Measurements from ENCODE around the gene SAP30. TPM values are rescaled to one million over a fixed set of nuclear protein-coding genes. Genes with fewer than 3 reads are reported as not detected.
A peak's percentile ranks its signal among the peaks of the same experiment; 100 is the strongest.

The SAP30 gene
- total and polyA plus RNA-seq, 9 of the 15 experiments (the other 6 are each of a cell fraction or from before 2014, with no cell fraction given), result 5.9 to 51.1 (median 32.6) TPM

DNA sequence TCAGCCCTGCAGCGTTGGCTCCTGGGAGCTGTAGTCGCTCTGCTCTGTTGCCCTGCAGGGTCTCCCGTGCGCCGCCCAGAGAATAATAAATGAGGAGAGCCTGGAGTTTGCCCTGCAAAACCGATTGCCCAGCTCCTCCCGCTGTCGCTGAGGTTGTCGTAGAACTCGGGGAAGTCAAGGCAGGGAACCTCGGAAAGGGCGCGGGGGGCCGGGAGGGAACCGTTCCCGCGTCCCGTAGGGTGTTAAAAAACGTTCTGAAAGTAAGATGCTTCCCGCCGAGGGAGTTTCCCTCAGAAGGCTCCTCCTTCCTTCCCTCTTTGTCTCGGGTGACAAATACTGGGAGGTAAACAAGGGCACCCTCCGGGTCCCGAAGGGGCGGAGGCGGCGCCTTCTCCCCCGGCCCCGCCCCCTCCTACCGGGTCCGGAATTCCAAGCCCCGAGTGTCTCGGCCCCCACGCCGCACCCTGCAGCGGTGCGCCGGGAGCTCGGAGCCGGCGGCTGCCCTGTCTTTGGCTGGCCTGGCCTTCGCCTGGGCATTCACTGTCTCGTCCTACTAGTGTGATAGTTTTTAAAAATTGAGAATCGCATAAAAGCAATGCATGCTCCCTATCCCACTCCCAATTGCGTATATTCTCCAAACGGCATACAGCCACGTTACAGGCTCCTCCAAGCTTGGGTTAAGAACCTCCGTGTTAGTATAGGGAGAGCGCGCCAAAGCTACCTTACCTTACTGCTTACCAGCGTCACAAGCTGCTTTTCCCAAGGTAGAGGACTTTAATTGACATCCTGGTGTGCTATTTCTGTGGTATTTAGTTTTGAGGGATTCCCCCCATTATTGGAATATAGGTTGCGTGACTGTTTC is 35.6 kb upstream of the SAP30 start (continued):
- TF ChIP-seq CTBP1 (IDR thresholded peaks at IDR 0.05; ENCODE audit: borderline replicate concordance) (peak; percentile 60; the same call in 1 of the 2 replicates), HNRNPLL (IDR thresholded peaks at IDR 0.05; ENCODE audit: low read depth, low read length, poor library complexity, severe bottlenecking) (peak; percentile 42), SLC30A9 (CRISPR knock-in tag; IDR thresholded peaks at IDR 0.05) (no peak), ZNF717 (CRISPR knock-in tag; IDR thresholded peaks at IDR 0.05) (peak; percentile 74; the same call in 1 of the 2 replicates), ZFX (CRISPR knock-in tag; IDR thresholded peaks at IDR 0.05) (peak; percentile 90), EGR1 (conservative IDR thresholded peaks at IDR 0.05) (peak; percentile 76), HDAC1 (IDR thresholded peaks at IDR 0.05) (peak in 1 of 2 experiments; percentile 73; a peak in 2 of 4 replicates), ZNF696 (CRISPR knock-in tag; conservative IDR thresholded peaks at IDR 0.05) (no peak), ZNF644 (tag; IDR thresholded peaks at IDR 0.05; ENCODE audit: low read depth) (no peak), FOS (IDR thresholded peaks at IDR 0.05; ENCODE audit: extremely low read depth, insufficient read length) (no peak), TARDBP (IDR thresholded peaks at IDR 0.05) (no peak; the same call in 1 of the 2 replicates), FUS (optimal IDR thresholded peaks at IDR 0.05; ENCODE audit: low read depth, low read length) (no peak), SP2 (IDR thresholded peaks at IDR 0.05; ENCODE audit: extremely low read depth, low read depth, low read length, poor library complexity, severe bottlenecking) (no peak), MAZ (CRISPR knock-in tag; conservative IDR thresholded peaks at IDR 0.05 in 1 of 2, IDR thresholded peaks at IDR 0.05 in 1 of 2) (peak; percentile 22 to 97; a peak in 2 of 4 replicates), SMAD4 (CRISPR knock-in tag; conservative IDR thresholded peaks at IDR 0.05) (peak; percentile 41; the same call in 1 of the 2 replicates)
- TF ChIP-seq, protein P1, sequence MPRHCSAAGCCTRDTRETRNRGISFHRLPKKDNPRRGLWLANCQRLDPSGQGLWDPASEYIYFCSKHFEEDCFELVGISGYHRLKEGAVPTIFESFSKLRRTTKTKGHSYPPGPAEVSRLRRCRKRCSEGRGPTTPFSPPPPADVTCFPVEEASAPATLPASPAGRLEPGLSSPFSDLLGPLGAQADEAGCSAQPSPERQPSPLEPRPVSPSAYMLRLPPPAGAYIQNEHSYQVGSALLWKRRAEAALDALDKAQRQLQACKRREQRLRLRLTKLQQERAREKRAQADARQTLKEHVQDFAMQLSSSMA (CRISPR knock-in tag; IDR thresholded peaks at IDR 0.05), result no peak
- TF ChIP-seq, protein P2, sequence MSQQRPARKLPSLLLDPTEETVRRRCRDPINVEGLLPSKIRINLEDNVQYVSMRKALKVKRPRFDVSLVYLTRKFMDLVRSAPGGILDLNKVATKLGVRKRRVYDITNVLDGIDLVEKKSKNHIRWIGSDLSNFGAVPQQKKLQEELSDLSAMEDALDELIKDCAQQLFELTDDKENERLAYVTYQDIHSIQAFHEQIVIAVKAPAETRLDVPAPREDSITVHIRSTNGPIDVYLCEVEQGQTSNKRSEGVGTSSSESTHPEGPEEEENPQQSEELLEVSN (IDR thresholded peaks at IDR 0.05; ENCODE audit: borderline replicate concordance in 1 of 2, extremely low read depth in 1 of 2, insufficient read depth in 1 of 2, insufficient read length in 1 of 2, low read depth in 1 of 2, low read length in 1 of 2, poor library complexity in 1 of 2, severe bottlenecking in 1 of 2), result peak; percentile 55 to 70
- TF ChIP-seq, protein P3, sequence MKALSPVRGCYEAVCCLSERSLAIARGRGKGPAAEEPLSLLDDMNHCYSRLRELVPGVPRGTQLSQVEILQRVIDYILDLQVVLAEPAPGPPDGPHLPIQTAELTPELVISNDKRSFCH (CRISPR knock-in tag; IDR thresholded peaks at IDR 0.05), result no peak
- TF ChIP-seq, protein P3 (tag; IDR thresholded peaks at IDR 0.05), result peak; percentile 66; the same call in 1 of the 2 replicates
- TF ChIP-seq, protein P4, sequence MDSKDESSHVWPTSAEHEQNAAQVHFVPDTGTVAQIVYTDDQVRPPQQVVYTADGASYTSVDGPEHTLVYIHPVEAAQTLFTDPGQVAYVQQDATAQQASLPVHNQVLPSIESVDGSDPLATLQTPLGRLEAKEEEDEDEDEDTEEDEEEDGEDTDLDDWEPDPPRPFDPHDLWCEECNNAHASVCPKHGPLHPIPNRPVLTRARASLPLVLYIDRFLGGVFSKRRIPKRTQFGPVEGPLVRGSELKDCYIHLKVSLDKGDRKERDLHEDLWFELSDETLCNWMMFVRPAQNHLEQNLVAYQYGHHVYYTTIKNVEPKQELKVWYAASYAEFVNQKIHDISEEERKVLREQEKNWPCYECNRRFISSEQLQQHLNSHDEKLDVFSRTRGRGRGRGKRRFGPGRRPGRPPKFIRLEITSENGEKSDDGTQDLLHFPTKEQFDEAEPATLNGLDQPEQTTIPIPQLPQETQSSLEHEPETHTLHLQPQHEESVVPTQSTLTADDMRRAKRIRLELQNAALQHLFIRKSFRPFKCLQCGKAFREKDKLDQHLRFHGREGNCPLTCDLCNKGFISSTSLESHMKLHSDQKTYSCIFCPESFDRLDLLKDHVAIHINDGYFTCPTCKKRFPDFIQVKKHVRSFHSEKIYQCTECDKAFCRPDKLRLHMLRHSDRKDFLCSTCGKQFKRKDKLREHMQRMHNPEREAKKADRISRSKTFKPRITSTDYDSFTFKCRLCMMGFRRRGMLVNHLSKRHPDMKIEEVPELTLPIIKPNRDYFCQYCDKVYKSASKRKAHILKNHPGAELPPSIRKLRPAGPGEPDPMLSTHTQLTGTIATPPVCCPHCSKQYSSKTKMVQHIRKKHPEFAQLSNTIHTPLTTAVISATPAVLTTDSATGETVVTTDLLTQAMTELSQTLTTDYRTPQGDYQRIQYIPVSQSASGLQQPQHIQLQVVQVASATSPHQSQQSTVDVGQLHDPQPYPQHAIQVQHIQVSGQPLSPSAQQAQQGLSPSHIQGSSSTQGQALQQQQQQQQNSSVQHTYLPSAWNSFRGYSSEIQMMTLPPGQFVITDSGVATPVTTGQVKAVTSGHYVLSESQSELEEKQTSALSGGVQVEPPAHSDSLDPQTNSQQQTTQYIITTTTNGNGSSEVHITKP (IDR thresholded peaks at IDR 0.05; ENCODE audit: partially characterized antibody), result peak; percentile 23
